Suppressor macrophage treated with lipopolysaccharide for 4 hours (primary cell): ENCODE results near the gene PPP1R15A.
"Not testable (repeated sequence)": the region's sequence is repeated elsewhere in the genome, so short reads cannot be mapped to it uniquely, and the experiment has no call there.

Source experiments
- DNase-seq: peaks from one replicate; pipeline ENCODE4 v3.0.0-alpha.2; 2020

PPP1R15A gene

GRCh38 chr19:48872182-48872883 lies at the start of gene PPP1R15A:
Gene PPP1R15A, plus strand, starts transcription at chr19:48872421. Its CDS starts 813 bp downstream, at chr19:48873234.
- peak; percentile 99 for DNase-seq

GRCh38 chr19:48822514-48822913 lies 49.7 kb upstream of the PPP1R15A start:
- DNase-seq: no peak

DNA sequence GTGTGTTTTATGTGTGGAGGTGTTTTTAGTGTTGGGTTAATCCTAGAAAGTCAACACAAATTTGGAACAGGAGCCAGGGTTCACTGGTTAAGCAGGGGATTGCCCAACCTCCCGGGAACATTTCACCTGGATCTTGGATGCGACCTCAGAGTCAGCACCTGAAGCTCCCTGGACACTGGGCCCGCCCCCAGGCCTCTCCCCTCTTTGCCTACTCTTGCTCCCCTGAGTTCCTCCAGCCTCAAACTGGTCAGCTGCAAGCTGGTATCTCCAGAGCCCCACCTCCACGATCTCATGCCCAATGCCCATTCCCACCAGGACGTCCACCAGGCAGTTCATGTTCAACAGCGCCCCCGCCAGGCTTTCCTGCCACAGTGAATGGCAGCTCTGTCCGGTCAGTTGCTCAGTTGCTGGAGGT lies 45.6 kb upstream of the PPP1R15A start:
- DNase-seq: no peak

GRCh38 chr19:48830088-48830487 lies 42.1 kb upstream of the PPP1R15A start:
- no peak for DNase-seq

GRCh38 chr19:48830965-48831364 lies 41.3 kb upstream of the PPP1R15A start:
- DNase-seq: no peak

DNA sequence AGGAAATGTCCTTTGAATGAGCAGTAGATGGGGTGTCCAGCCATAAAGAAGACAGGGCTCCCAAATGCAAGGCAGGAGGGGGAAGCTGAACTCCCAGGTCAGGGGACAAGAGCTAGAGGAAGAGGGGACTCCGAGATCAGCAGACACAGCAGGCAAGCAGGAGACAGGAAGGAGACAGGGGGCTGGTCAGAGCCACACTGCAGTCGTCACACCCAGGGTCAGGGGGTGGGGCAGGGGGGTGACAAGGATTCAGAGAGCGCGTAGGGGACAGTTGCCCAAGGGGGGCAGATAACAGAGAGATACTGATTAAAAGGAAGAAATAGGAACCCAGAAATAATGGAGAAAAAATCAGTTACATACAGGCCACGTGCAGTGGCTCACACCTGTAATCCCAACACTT lies 39.2 kb upstream of the PPP1R15A start:
- no peak for DNase-seq

- peak; percentile 27 for DNase-seq
Observed at GRCh38 chr19:48833977-48834376, 38.2 kb upstream of the PPP1R15A start.

DNA sequence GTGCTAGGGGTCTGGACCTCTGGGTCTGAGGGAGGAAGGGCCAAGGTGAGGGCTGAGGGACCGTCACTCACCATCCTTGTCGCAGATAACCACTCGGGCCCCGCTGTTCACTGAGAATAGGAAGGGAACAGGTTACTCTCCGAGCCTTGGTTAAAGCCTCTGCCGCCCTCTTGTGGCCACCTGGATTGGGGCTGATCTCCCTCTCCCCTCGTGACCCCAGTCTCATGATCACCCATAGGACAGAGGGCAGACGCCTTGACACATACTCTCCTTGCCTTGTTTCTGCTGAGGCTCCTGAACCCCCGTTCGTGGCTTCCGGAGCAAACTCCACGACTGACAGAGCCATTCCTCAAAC lies 36.5 kb upstream of the PPP1R15A start:
- DNase-seq: peak; percentile 94

DNA sequence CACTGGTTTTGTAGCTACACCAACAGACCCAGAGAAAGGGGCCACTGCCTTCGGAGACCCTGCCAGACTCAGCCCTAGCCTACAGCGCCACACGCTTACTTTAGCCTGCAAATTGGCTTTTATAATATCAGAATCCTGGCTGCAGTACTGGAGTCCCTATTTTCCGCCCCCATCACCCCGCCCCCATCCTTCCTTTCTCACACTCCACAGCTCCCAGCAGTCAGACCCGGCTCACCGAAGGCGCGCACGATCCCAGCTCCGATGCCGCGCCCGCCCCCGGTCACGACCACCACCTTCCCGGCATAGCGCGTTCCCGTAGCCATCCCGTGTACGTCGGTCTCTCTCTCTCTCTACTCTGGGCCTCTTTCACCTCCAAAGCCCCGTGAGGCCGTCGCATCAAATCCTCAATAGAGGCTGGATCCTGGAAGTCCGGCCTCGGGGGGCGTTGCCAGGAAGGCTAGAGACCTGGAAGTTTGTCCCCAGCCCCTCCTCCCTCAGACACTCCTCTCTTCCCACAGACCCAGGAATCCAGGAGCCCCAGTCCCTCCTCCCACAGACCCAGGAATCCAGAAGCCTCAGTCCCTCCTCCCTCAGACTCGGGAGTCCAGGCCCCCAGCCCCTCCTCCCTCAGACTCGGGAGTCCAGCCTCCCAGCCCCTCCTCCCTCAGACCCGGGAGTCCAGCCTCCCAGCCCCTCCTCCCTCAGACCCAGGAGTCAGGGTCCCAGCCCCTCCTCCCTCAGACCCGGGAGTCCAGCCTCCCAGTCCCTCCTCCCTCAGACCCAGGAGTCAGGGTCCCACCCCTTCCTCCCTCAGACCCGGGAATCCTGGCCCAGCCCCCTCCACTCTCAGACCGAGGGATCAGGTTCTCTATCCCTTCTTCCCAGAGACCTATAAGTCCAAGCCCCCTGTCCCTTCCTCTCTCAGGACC lies 35.9 kb upstream of the PPP1R15A start, which contains the start of gene HSD17B14:
Gene HSD17B14 (minus strand): TSS at position 403 of the 929 bp plus-strand sequence. CDS start 80 bp downstream, at position 323.
- no peak for DNase-seq

GRCh38 chr19:48837051-48837524 lies 35.1 kb upstream of the PPP1R15A start:
- peak; percentile 70 for DNase-seq

DNA sequence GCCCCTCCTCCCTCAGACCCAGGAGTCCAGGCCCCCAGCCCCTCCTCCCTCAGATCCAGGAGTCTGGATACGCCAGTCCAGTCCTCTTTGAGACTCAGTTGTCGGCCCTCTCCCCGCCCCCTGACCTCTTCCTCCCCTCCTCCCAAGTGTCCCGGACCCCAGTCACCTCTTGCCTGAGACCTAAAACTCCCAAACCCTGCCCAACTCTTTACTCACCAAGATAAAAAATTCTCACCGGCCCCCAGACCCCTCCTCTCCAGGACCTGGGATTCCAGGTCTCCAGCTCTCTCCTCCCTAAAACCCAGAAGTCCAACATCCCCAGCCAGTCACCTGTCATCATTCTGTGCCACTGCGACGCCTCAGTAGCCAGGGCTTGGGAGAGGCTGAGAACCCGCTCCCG lies 34.5 kb upstream of the PPP1R15A start:
- DNase-seq: no peak

GRCh38 chr19:48841047-48841446 lies 31.2 kb upstream of the PPP1R15A start:
- no peak for DNase-seq

DNA sequence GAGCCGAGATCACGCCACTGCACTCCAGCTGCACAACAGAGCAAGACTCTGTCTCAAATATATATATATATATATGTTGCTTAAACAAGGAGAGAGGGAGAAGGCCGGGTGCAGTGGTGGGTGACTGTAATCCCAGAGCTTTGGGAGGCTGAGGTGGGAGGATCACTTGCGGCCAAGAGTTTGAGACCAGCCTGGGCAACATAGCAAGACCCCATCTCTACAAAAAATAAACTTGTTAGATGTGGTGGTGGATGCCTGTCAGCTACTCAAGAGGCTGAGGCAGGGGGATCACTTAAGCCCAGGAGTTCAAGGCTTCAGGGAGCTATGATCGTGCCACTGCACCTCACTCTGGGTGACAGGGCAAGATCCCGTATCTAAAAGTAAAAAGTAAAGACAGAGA lies 30.6 kb upstream of the PPP1R15A start:
- no peak for DNase-seq

DNA sequence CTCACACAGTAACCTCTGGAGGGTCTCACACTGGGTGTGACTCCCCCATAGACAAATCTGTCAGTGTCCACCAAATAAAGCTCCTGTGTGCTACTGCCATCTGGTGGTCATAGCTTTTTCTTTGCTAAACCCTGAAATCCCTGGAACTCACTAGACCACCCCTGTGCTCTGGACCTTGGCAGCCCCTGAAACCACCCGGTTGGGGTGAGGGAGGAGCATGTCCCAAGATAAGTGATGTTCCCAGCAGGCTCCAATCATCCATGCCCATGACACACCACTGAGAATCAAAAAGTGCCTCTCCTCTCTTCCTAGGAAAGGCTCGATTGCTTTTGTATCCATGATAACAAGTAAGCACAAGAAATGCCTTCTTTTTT lies 29.4 kb upstream of the PPP1R15A start:
- DNase-seq: peak; percentile 66

DNA sequence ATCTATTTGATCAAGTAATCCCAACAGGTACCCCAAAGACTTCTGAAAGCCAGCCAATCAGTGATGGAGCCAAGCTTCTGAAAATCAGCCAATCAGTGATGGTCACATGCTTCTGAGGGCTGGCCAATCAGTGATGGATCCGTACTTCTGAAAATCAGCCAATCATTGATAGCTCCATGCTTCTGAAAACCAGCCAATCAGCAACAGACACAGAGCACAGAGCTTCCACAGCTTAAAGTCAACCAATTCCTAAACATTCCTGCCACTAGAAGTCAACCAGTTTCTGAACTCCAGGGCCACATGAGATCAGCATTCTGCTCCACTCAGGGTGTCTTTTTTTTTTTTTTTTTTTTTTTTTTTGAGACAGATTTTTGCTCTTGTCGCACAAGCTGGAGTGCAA lies 27.7 kb upstream of the PPP1R15A start:
- no peak for DNase-seq

DNA sequence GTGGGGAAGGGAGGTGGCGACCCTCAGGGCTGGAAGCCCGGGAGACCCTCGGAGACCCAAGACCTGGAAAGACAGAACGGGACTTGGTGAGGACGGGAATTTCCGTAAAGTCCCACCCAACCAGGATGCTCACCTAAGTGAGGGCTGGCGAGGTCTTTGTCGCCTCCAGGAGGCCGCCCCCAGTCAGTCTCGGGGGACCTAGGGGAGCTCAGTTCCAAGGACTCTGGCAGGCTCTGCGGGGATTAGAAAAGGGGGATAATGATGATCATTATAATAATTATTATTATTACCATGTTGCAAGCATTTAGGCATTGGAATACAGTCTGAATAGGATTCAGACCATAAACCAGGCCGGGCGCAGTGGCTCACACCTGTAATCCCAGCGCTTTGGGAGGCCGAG lies 26.8 kb upstream of the PPP1R15A start:
- no peak for DNase-seq

GRCh38 chr19:48846659-48847058 lies 25.6 kb upstream of the PPP1R15A start:
- not testable (repeated sequence) for DNase-seq

- no peak for DNase-seq
Observed at GRCh38 chr19:48852292-48852691, 19.9 kb upstream of the PPP1R15A start.

GRCh38 chr19:48853483-48853882 lies 18.7 kb upstream of the PPP1R15A start:
- DNase-seq: no peak

GRCh38 chr19:48854103-48854502 lies 18.1 kb upstream of the PPP1R15A start:
- no peak for DNase-seq

GRCh38 chr19:48856921-48857320 lies 15.3 kb upstream of the PPP1R15A start:
- no peak for DNase-seq

GRCh38 chr19:48858984-48859710 lies 13.1 kb upstream of the PPP1R15A start:
- no peak for DNase-seq
